Type B pancreatic cell (in vitro differentiated cells): ENCODE measurements around the gene CDK14. TPM values are rescaled to one million over a fixed set of nuclear protein-coding genes. Genes with fewer than 3 reads are reported as not detected.
A peak's percentile ranks its signal among the peaks of the same experiment; 100 is the strongest.

Source experiments
- DNase-seq: peaks from one replicate; pipeline ENCODE4 v3.0.0; 2021; ENCODE audit warnings: mixed read lengths; ENCODE audit not compliant: unreplicated experiment; ENCODE audit errors: extremely low spot score
- H3K27ac Mint-ChIP-seq: 2 replicates; pipeline ENCODE4 v1.8.0; 2021; ENCODE audit warnings: mild to moderate bottlenecking, mixed read lengths
- H3K27me3 Mint-ChIP-seq: 2 replicates; pipeline ENCODE4 v1.8.0; 2021; ENCODE audit warnings: mixed read lengths
- H3K36me3 Mint-ChIP-seq: 2 replicates; pipeline ENCODE4 v1.8.0; 2021; ENCODE audit warnings: mixed read lengths
- H3K4me1 Mint-ChIP-seq: one replicate; pipeline ENCODE4 v1.8.0; 2021; ENCODE audit warnings: mixed read lengths; ENCODE audit not compliant: unreplicated experiment
- H3K4me3 Mint-ChIP-seq: 2 replicates; pipeline ENCODE4 v1.8.0; 2021; ENCODE audit warnings: mild to moderate bottlenecking, mixed read lengths
- H3K9me3 Mint-ChIP-seq: 2 replicates; pipeline ENCODE4 v1.8.0; 2021; ENCODE audit warnings: mixed read lengths
- total RNA-seq: library from RNA; stranded (reverse); gene quantifications from 2 replicates; pipeline ENCODE4 v1.2.1, GENCODE V29; 2021; ENCODE audit warnings: low replicate concordance
- TF ChIP-seq, protein P1 (sequence below): fragments of 200-600 bp; sonication (generic); conservative IDR thresholded peaks from 2 replicates; pipeline ENCODE4 v1.5.0; 2021; ENCODE audit warnings: antibody characterized with exemption, mild to moderate bottlenecking

CDK14 gene
- total RNA-seq, 1 donor from 2014 or later: 43.5 TPM

GRCh38 chr7:90698616-90699015 lies 102.5 kb downstream of the CDK14 start:
- Mint-ChIP-seq H3K4me3 (no peak overlapping the region), H3K9me3 (no peaks in the 10 kb centered on the region), H3K27me3 (no peaks in the 10 kb centered on the region), H3K4me1 (peaks cover 9% of the 10 kb centered on the region), H3K36me3 (peaks cover 5% of the 10 kb centered on the region), H3K27ac (no peak overlapping the region)
- TF ChIP-seq, protein P1, sequence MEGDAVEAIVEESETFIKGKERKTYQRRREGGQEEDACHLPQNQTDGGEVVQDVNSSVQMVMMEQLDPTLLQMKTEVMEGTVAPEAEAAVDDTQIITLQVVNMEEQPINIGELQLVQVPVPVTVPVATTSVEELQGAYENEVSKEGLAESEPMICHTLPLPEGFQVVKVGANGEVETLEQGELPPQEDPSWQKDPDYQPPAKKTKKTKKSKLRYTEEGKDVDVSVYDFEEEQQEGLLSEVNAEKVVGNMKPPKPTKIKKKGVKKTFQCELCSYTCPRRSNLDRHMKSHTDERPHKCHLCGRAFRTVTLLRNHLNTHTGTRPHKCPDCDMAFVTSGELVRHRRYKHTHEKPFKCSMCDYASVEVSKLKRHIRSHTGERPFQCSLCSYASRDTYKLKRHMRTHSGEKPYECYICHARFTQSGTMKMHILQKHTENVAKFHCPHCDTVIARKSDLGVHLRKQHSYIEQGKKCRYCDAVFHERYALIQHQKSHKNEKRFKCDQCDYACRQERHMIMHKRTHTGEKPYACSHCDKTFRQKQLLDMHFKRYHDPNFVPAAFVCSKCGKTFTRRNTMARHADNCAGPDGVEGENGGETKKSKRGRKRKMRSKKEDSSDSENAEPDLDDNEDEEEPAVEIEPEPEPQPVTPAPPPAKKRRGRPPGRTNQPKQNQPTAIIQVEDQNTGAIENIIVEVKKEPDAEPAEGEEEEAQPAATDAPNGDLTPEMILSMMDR: no peak
- DNase-seq: no peak

DNA sequence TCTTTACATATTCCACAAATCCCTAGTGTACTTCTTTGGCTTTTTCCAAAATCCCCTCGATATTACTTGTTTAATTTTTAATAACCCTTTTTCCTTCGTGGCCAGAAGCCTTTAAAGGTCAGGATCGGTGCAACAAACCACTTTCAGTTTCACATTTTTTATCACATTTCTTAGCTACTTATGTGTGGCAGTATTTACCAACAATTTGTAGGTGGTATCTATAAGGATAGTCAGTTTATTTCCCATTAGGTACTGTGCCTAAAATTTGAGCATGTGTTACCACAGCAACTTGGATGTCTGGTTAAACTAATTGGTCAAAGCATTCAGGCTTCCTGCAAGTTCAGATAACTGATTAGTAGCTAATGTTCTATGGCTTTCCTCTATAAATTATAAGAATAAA lies 104.9 kb downstream of the CDK14 start:
- Mint-ChIP-seq H3K9me3 (no peaks in the 10 kb centered on the region), H3K4me3 (no peak overlapping the region), H3K4me1 (peaks cover 15% of the 10 kb centered on the region), H3K27ac (no peak overlapping the region), H3K36me3 (peaks cover under 1% of the 10 kb centered on the region), H3K27me3 (no peaks in the 10 kb centered on the region)
- DNase-seq: no peak
- TF ChIP-seq, protein P1: no peak

- TF ChIP-seq, protein P1: no peak
- no peak for DNase-seq
Observed at GRCh38 chr7:90701771-90702170, 105.7 kb downstream of the CDK14 start.

GRCh38 chr7:90705391-90706071 lies 109.4 kb downstream of the CDK14 start:
- H3K27ac Mint-ChIP-seq: no peak overlapping the region
- H3K4me1 Mint-ChIP-seq: peaks cover 33% of the 10 kb centered on the region

More at GRCh38 chr7:90701771-90702170, 105.7 kb downstream of the CDK14 start:
- Mint-ChIP-seq H3K36me3 (no peaks in the 10 kb centered on the region), H3K27me3 (no peaks in the 10 kb centered on the region), H3K4me1 (peaks cover 20% of the 10 kb centered on the region), H3K4me3 (no peak overlapping the region), H3K27ac (no peak overlapping the region), H3K9me3 (no peaks in the 10 kb centered on the region)

GRCh38 chr7:90706072-90706716 lies 110.1 kb downstream of the CDK14 start:
- TF ChIP-seq, protein P1: no peak
- H3K27ac Mint-ChIP-seq: peak overlapping the region; percentile 22
- H3K4me3 Mint-ChIP-seq: no peak overlapping the region
- H3K27me3 Mint-ChIP-seq: no peaks in the 10 kb centered on the region
- no peak for DNase-seq
- H3K4me1 Mint-ChIP-seq: peaks cover 33% of the 10 kb centered on the region
- no peaks in the 10 kb centered on the region for H3K36me3 Mint-ChIP-seq
- H3K9me3 Mint-ChIP-seq: no peaks in the 10 kb centered on the region

More at GRCh38 chr7:90705391-90706071, 109.4 kb downstream of the CDK14 start:
- Mint-ChIP-seq H3K9me3 (no peaks in the 10 kb centered on the region), H3K27me3 (no peaks in the 10 kb centered on the region), H3K4me3 (no peak overlapping the region), H3K36me3 (no peaks in the 10 kb centered on the region)
- no peak for DNase-seq
- TF ChIP-seq, protein P1: no peak
